IMR-90 (cell line): ENCODE data around the gene IL17F. TPM values are rescaled to one million over a fixed set of nuclear protein-coding genes. Genes with fewer than 3 reads are reported as not detected.

Source experiments
- ATAC-seq: fragments of 200-7000 bp; cut with Tn5 transposase; 2 replicates; pipeline ENCODE4 v1.9.1; 2020; ENCODE audit warnings: low read depth, mild to moderate bottlenecking, moderate library complexity
- BruUV-seq: library from RNA; stranded (reverse); fragments of 400-500 nt; replicated peaks from 2 replicates; lab custom pipeline; 2021; lab: Mats Ljungman, UMichigan
- CTCF ChIA-PET: fragments of 300-600 bp; formaldehyde crosslinking; extraction: SDS; loops from one replicate; lab custom pipeline; 2021; ENCODE audit warnings: antibody characterized with exemption; lab: Yijun Ruan, JAX
- POLR2A ChIA-PET: fragments of 300-600 bp; sonication (Branson Sonifier 250); formaldehyde crosslinking; loops from one replicate; lab custom pipeline; 2022; ENCODE audit warnings: antibody characterized with exemption; ENCODE audit not compliant: unreplicated experiment; lab: Charles Lee
- DNase-seq: peaks from one replicate; pipeline ENCODE4 v3.0.0; 2013
- H2AFZ ChIP-seq: replicated peaks from 2 replicates; pipeline ENCODE3; 2013; ENCODE audit warnings: low read length, mild to moderate bottlenecking; ENCODE audit not compliant: poor library complexity
- H2AK5ac ChIP-seq: 2 replicates; pipeline ENCODE4 v1.6.1; 2013; ENCODE audit warnings: low read depth, low read length, inconsistent platforms
- H2AK9ac ChIP-seq: replicated peaks from 2 replicates; pipeline ENCODE3; 2013; ENCODE audit warnings: mild to moderate bottlenecking, low read depth, low read length, moderate library complexity; ENCODE audit not compliant: poor library complexity
- H2BK120ac ChIP-seq: 2 replicates; pipeline ENCODE4 v1.6.1; 2013; ENCODE audit warnings: low read depth, low read length, inconsistent platforms
- H2BK15ac ChIP-seq: 3 replicates; pipeline ENCODE4 v1.6.1; 2013; ENCODE audit warnings: low read depth, low read length, inconsistent platforms
- H2BK20ac ChIP-seq: 2 replicates; pipeline ENCODE4 v1.6.1; 2013; ENCODE audit warnings: low read depth, mild to moderate bottlenecking, inconsistent platforms, low read length, moderate library complexity
- H2BK5ac ChIP-seq: 2 replicates; pipeline ENCODE4 v1.6.1; 2013; ENCODE audit warnings: mild to moderate bottlenecking, low read depth, low read length, inconsistent platforms; ENCODE audit not compliant: poor library complexity, severe bottlenecking
- H3K14ac ChIP-seq: replicated peaks from 2 replicates; pipeline ENCODE4 v1.6.1; 2013; ENCODE audit warnings: low read depth, low read length, inconsistent platforms
- H3K18ac ChIP-seq: 2 replicates; pipeline ENCODE4 v1.6.1; 2013; ENCODE audit warnings: low read depth, low read length, control low read depth
- H3K23ac ChIP-seq: 2 replicates; pipeline ENCODE4 v1.6.1; 2013; ENCODE audit warnings: low read depth, low read length, inconsistent platforms
- H3K27ac ChIP-seq: 2 replicates; pipeline ENCODE4 v1.5.1; 2013; ENCODE audit warnings: mild to moderate bottlenecking, control low read depth, low read length; ENCODE audit not compliant: insufficient read depth
- H3K27me3 ChIP-seq: 2 replicates; pipeline ENCODE4 v1.6.1; 2013; ENCODE audit warnings: low read length; ENCODE audit not compliant: control insufficient read depth, insufficient read depth
- H3K36me3 ChIP-seq: 2 replicates; pipeline ENCODE4 v1.6.1; 2013; ENCODE audit warnings: low read length, mixed read lengths; ENCODE audit not compliant: control insufficient read depth, insufficient read depth
- H3K4ac ChIP-seq: 2 replicates; pipeline ENCODE4 v1.6.1; 2013; ENCODE audit warnings: low read depth, low read length, inconsistent platforms
- H3K4me1 ChIP-seq: 2 replicates; pipeline ENCODE4 v1.6.1; 2013; ENCODE audit warnings: low read length, mixed read lengths; ENCODE audit not compliant: control insufficient read depth, insufficient read depth
- H3K4me2 ChIP-seq: 2 replicates; pipeline ENCODE4 v1.6.1; 2013; ENCODE audit warnings: low read depth, mild to moderate bottlenecking, control low read depth, low read length, moderate library complexity
- H3K4me3 ChIP-seq: 2 replicates; pipeline ENCODE4 v1.5.1; 2013; ENCODE audit warnings: low read depth, mild to moderate bottlenecking, control low read depth, low read length, moderate library complexity; ENCODE audit not compliant: insufficient read depth
- H3K56ac ChIP-seq: 2 replicates; pipeline ENCODE4 v1.6.1; 2013; ENCODE audit warnings: low read length, inconsistent platforms; ENCODE audit not compliant: insufficient read depth; ENCODE audit errors: extremely low read depth
- H3K79me1 ChIP-seq, 2 experiments: 2 replicates each; pipeline ENCODE4 v1.6.1; 2013; ENCODE audit warnings: low read length in 2 of 2, inconsistent platforms in 1 of 2, low read depth in 1 of 2
- H3K9ac ChIP-seq: 2 replicates; pipeline ENCODE4 v1.6.1; 2013; ENCODE audit warnings: low read depth, low read length, control low read depth
- H3K9me1 ChIP-seq: 2 replicates; pipeline ENCODE4 v1.6.1; 2013; ENCODE audit warnings: low read length, inconsistent platforms; ENCODE audit not compliant: insufficient read depth
- H3K9me3 ChIP-seq: 2 replicates; pipeline ENCODE4 v1.6.1; 2013; ENCODE audit warnings: low read length; ENCODE audit not compliant: control insufficient read depth, insufficient read depth
- H4K20me1 ChIP-seq: 2 replicates; pipeline ENCODE4 v1.6.1; 2013; ENCODE audit warnings: low read length, inconsistent platforms; ENCODE audit not compliant: insufficient read depth
- H4K5ac ChIP-seq: 2 replicates; pipeline ENCODE4 v1.6.1; 2013; ENCODE audit warnings: mild to moderate bottlenecking, low read depth, low read length, control low read depth
- H4K8ac ChIP-seq, 2 experiments: 2 replicates each; pipeline ENCODE4 v1.6.1; 2013; ENCODE audit warnings: low read depth in 2 of 2, low read length in 2 of 2, control low read depth in 1 of 2, inconsistent platforms in 1 of 2
- H4K91ac ChIP-seq: 2 replicates; pipeline ENCODE4 v1.6.1; 2013; ENCODE audit warnings: low read depth, low read length, inconsistent platforms; ENCODE audit not compliant: insufficient read depth
- CEBPB ChIP-seq: IDR thresholded peaks from 2 replicates; pipeline ENCODE4 v1.6.1; 2012; ENCODE audit warnings: low read depth, low read length, improper control_type of control experiment
- CHD1 ChIP-seq: IDR thresholded peaks from 2 replicates; pipeline ENCODE4 v1.6.1; 2012; ENCODE audit warnings: low read depth, low read length, improper control_type of control experiment
- MAFK ChIP-seq: IDR thresholded peaks from 2 replicates; pipeline ENCODE4 v1.6.1; 2012; ENCODE audit warnings: low read depth, low read length, improper control_type of control experiment
- WGBS, 2 experiments: methylation state at CpG; one replicate each; pipeline versions ENCODE4 v1.1.5 to v1.1.7; 2013; ENCODE audit warnings: missing lambda C conversion rate in 2 of 2; ENCODE audit not compliant: insufficient read length in 1 of 2; ENCODE audit errors: extremely low coverage in 2 of 2; 5-methylcytosine and 5-hydroxymethylcytosine counted together
- dilution Hi-C: fragments of 300-500 bp; cut with HindIII; formaldehyde crosslinking; loops from one replicate; pipeline ENCODE4 v1.14.3; 2018; ENCODE audit warnings: low sequenced_read_pairs; ENCODE audit not compliant: unreplicated experiment
- in situ Hi-C: fragments of 300-500 bp; cut with MboI; formaldehyde crosslinking; loops from 3 replicates; pipeline ENCODE4 v1.14.3; 2019; ENCODE audit warnings: low sequenced_read_pairs, inconsistent platforms, mixed read lengths
- intact Hi-C: fragments of 100-400 bp; cut with micrococcal nuclease; formaldehyde crosslinking; loops from 2 replicates; pipeline ENCODE4 v1.10.0; 2022
- polyA plus RNA-seq, 3 experiments: library from polyadenylated mRNA; depleted of rRNA; stranded (reverse); fragments of >200 nt; gene quantifications; 2 replicates each; pipeline ENCODE4 v1.2.3, GENCODE V29; 2012; ENCODE audit warnings: low replicate concordance in 1 of 3
- total RNA-seq: library from RNA; depleted of rRNA; stranded (reverse); fragments of >200 nt; gene quantifications from 2 replicates; pipeline ENCODE4 v1.2.3, GENCODE V29; 2012
- TF ChIP-seq, protein P1 (sequence below): fragments of 150-350 bp; IDR thresholded peaks from 2 replicates; pipeline ENCODE4 v1.6.1; 2017; ENCODE audit warnings: mild to moderate bottlenecking, antibody characterized with exemption, low read length, low read depth

The IL17F gene
- total and polyA plus RNA-seq, 2 of the 4 experiments (the other 2 are of a cell fraction): not detected

DNA sequence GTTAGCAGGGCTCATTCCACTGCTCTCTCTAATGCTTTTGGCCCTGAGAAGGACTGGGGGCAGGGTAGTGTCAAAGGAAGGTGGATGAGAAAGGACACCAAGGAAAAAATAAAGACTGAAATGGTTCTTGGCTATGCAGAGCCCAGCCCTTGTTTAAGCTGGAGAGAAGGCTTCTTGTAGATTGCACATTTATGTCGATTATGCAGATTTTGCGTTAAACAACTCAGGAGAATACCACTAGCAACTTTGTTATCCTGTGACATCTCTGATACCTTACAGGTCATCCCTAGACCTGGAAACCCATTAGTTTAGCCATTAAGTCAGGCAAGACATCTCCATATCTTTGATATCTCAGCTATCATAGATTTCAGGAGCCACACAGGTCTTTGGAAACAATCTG is 11.1 kb upstream of the IL17F start:
- Histone ChIP-seq H2AK9ac (no peak overlapping the region), H4K8ac (no peak overlapping the region), H2BK20ac (no peak overlapping the region), H3K79me1 (no peaks in the 10 kb centered on the region), H3K14ac (no peak overlapping the region), H4K20me1 (no peaks in the 10 kb centered on the region), H3K4me1 (peaks cover 3% of the 10 kb centered on the region; the same call in 1 of the 2 replicates), H2BK5ac (no peak overlapping the region), H3K4me3 (no peak overlapping the region), H3K4ac (no peak overlapping the region), H3K9me3 (no peaks in the 10 kb centered on the region; the same call in 1 of the 2 replicates), H3K9me1 (0 out of 2 replicates have a peak, but pooled peaks cover 1% of the 10 kb centered on the region), H3K56ac (no peak overlapping the region), H3K4me2 (no peak overlapping the region), H3K27me3 (peaks cover 22% of the 10 kb centered on the region), H4K5ac (no peak overlapping the region), H4K91ac (no peak overlapping the region), H3K27ac (no peak overlapping the region), H3K9ac (no peak overlapping the region), H3K23ac (no peak overlapping the region), H3K36me3 (no peaks in the 10 kb centered on the region), H2BK15ac (no peak overlapping the region), H2BK120ac (no peak overlapping the region), H3K18ac (no peak overlapping the region), H2AK5ac (no peak overlapping the region), H2AFZ (no peak overlapping the region)
- TF ChIP-seq, protein P1, sequence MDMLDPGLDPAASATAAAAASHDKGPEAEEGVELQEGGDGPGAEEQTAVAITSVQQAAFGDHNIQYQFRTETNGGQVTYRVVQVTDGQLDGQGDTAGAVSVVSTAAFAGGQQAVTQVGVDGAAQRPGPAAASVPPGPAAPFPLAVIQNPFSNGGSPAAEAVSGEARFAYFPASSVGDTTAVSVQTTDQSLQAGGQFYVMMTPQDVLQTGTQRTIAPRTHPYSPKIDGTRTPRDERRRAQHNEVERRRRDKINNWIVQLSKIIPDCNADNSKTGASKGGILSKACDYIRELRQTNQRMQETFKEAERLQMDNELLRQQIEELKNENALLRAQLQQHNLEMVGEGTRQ: no peak
- TF ChIP-seq CEBPB (no peak), MAFK (peak; percentile 37; the same call in 1 of the 2 replicates), CHD1 (no peak)
- DNase-seq (no peak), ATAC-seq (no peak)
- intact Hi-C loops (no loop called here), in situ Hi-C loops (no loop called here), dilution Hi-C loops (no loop called here)
- ChIA-PET CTCF (no interaction called here), POLR2A (no interaction called here)
- no CpG with 5 or more reads among the region's 2 CpGs for WGBS, 2 experiments
- BruUV-seq: no TSS peak
